ENCODE measurements around the gene NINL. TPM values are rescaled to one million over a fixed set of nuclear protein-coding genes. Genes with fewer than 3 reads are reported as not detected.
"Not testable (repeated sequence)": the region's sequence is repeated elsewhere in the genome, so short reads cannot be mapped to it uniquely, and the experiment has no call there.

Gene NINL
- total and polyA plus RNA-seq, 4 experiments from 2014 or later = 0.36 to 4.0 (median 3.4) TPM; not detected in 1

- H3K27me3 Mint-ChIP-seq = no peaks in the 10 kb centered on the region
- ChIA-PET CTCF (ENCODE audit: partially characterized antibody) (no interaction called here), POLR2A (ENCODE audit: partially characterized antibody) (no interaction called here)
- Histone ChIP-seq H3K4me3 (ENCODE audit: low read length in 2 of 2) (no peak overlapping the region), H3K27me3 (ENCODE audit: insufficient read depth, low read length) (no peaks in the 10 kb centered on the region), H3K4me1 (ENCODE audit: insufficient read depth, low read length) (no peaks in the 10 kb centered on the region), H3K36me3 (ENCODE audit: insufficient read depth, low read length) (no peaks in the 10 kb centered on the region), H3K27ac (ENCODE audit: low read depth, low read length) (no peak overlapping the region), H3K9me3 (ENCODE audit: control insufficient read depth in 1 of 2, low read length in 2 of 2) (no peaks in the 10 kb centered on the region)
- H3K9me3 Mint-ChIP-seq = peaks cover 0 to 12% (median 6%) of the 10 kb centered on the region in 8 donors
- intact Hi-C loops (cut with micrococcal nuclease) = no loop called here
- H3K36me3 Mint-ChIP-seq = peaks cover 14 to 19% of the 10 kb centered on the region in 2 donors
- H3K4me1 Mint-ChIP-seq = no peaks in the 10 kb centered on the region
- no peak overlapping the region for H3K4me3 Mint-ChIP-seq
- no peak overlapping the region for H3K27ac Mint-ChIP-seq
- no peak for DNase-seq
Observed at GRCh38 chr20:25508083-25508770, 77.1 kb downstream of the NINL start.

DNA sequence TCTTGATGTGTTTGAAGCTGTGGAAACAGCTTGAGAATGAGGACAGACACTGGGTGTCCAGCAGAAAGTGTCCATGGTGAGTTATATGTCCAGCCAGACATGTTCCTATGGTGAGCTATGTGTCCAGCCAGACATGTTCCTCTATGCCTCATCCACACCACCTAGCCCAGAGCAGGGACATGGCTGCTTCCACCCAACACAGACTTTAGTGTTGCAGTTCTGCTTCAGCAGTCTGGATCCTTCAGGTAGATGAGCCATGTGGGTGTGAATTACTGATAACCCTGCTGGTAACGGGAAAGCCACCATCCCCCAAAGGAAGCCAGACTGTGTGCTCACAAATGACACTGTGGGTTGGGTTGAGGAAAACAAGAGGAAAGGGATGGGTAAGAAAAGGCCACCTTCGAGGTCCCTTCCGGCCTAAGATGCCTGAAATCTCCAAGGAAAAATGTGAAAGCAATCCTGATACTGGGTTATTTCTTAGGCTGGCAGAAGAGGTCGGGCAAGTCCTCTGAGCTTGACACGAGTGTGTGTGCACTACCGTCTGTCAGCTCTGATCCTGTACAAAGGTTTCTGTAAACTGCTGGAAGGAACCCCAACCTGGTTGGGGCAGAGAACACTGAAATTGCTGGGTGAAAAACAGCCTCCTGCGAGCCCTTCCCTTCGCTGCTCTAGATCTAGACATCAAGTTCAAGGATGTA lies 77.8 kb downstream of the NINL start:
- intact Hi-C loops (cut with micrococcal nuclease) = no loop called here
- H3K4me3 Mint-ChIP-seq = no peak overlapping the region

GRCh38 chr20:25504366-25505135 lies 80.8 kb downstream of the NINL start:
- H3K27me3 Mint-ChIP-seq = no peaks in the 10 kb centered on the region
- H3K27ac Mint-ChIP-seq = no peak overlapping the region
- DNase-seq = no peak
- H3K4me1 ChIP-seq (ENCODE audit: insufficient read depth, low read length) = no peaks in the 10 kb centered on the region
- H3K4me3 Mint-ChIP-seq = no peak overlapping the region
- H3K9me3 ChIP-seq (ENCODE audit: control insufficient read depth in 1 of 2, low read length in 2 of 2) = no peaks in the 10 kb centered on the region
- no peaks in the 10 kb centered on the region for H3K27me3 ChIP-seq (ENCODE audit: insufficient read depth, low read length)
- no peak overlapping the region for H3K27ac ChIP-seq (ENCODE audit: low read depth, low read length)
- no peaks in the 10 kb centered on the region for H3K4me1 Mint-ChIP-seq
- POLR2A ChIA-PET (ENCODE audit: partially characterized antibody) = no interaction called here
- peaks cover 7 to 8% of the 10 kb centered on the region in 2 donors for H3K36me3 Mint-ChIP-seq
- H3K9me3 Mint-ChIP-seq = peaks cover 0 to 3% (median 0%) of the 10 kb centered on the region in 8 donors
- no peak overlapping the region for H3K4me3 ChIP-seq (ENCODE audit: low read length in 2 of 2)
- no peaks in the 10 kb centered on the region for H3K36me3 ChIP-seq (ENCODE audit: insufficient read depth, low read length)
- CTCF ChIA-PET (ENCODE audit: partially characterized antibody) = no interaction called here
- intact Hi-C loops (cut with micrococcal nuclease) = no loop called here

More for the DNA sequence above, 77.8 kb downstream of the NINL start:
- H3K36me3 Mint-ChIP-seq = peaks cover 10 to 19% of the 10 kb centered on the region in 2 donors
- CTCF ChIA-PET (ENCODE audit: partially characterized antibody) = no interaction called here
- DNase-seq = no peak
- H3K27me3 Mint-ChIP-seq = no peaks in the 10 kb centered on the region
- H3K27ac ChIP-seq (ENCODE audit: low read depth, low read length) = no peak overlapping the region
- no peak overlapping the region for H3K4me3 ChIP-seq (ENCODE audit: low read length in 2 of 2)
- peaks cover 0 to 7% (median under 1%) of the 10 kb centered on the region in 8 donors for H3K9me3 Mint-ChIP-seq
- POLR2A ChIA-PET (ENCODE audit: partially characterized antibody) = no interaction called here
- H3K9me3 ChIP-seq (ENCODE audit: control insufficient read depth in 1 of 2, low read length in 2 of 2) = no peaks in the 10 kb centered on the region
- H3K36me3 ChIP-seq (ENCODE audit: insufficient read depth, low read length) = no peaks in the 10 kb centered on the region
- H3K27ac Mint-ChIP-seq = peak overlapping the region in 1 of 7 donors; percentile 32
- no peaks in the 10 kb centered on the region for H3K4me1 ChIP-seq (ENCODE audit: insufficient read depth, low read length)
- H3K27me3 ChIP-seq (ENCODE audit: insufficient read depth, low read length) = no peaks in the 10 kb centered on the region
- H3K4me1 Mint-ChIP-seq = no peaks in the 10 kb centered on the region

GRCh38 chr20:25503936-25504335 lies 81.4 kb downstream of the NINL start:
- Histone ChIP-seq H3K4me3 (ENCODE audit: low read length in 2 of 2) (no peak overlapping the region), H3K27ac (ENCODE audit: low read depth, low read length) (no peak overlapping the region), H3K4me1 (ENCODE audit: insufficient read depth, low read length) (no peaks in the 10 kb centered on the region), H3K9me3 (ENCODE audit: control insufficient read depth in 1 of 2, low read length in 2 of 2) (no peaks in the 10 kb centered on the region), H3K36me3 (ENCODE audit: insufficient read depth, low read length) (no peaks in the 10 kb centered on the region), H3K27me3 (ENCODE audit: insufficient read depth, low read length) (no peaks in the 10 kb centered on the region)
- Mint-ChIP-seq H3K4me1 (no peaks in the 10 kb centered on the region), H3K27ac (no peak overlapping the region), H3K27me3 (no peaks in the 10 kb centered on the region), H3K9me3 (peaks cover 0 to 1% (median 0%) of the 10 kb centered on the region in 8 donors), H3K4me3 (no peak overlapping the region), H3K36me3 (peaks cover 2 to 3% of the 10 kb centered on the region in 2 donors)
- POLR2A ChIA-PET (ENCODE audit: partially characterized antibody) = no interaction called here
- intact Hi-C loops (cut with micrococcal nuclease) = no loop called here
- no peak for DNase-seq
- CTCF ChIA-PET (ENCODE audit: partially characterized antibody) = no interaction called here

GRCh38 chr20:25503051-25503639 lies 82.2 kb downstream of the NINL start:
- intact Hi-C loops (cut with micrococcal nuclease); H3K27ac Mint-ChIP-seq; POLR2A ChIA-PET (ENCODE audit: partially characterized antibody); DNase-seq; CTCF ChIA-PET (ENCODE audit: partially characterized antibody); H3K27me3 Mint-ChIP-seq; H3K27ac ChIP-seq (ENCODE audit: low read depth, low read length); H3K4me1 ChIP-seq (ENCODE audit: insufficient read depth, low read length); H3K27me3 ChIP-seq (ENCODE audit: insufficient read depth, low read length); H3K4me3 Mint-ChIP-seq; H3K9me3 ChIP-seq (ENCODE audit: control insufficient read depth in 1 of 2, low read length in 2 of 2); H3K4me1 Mint-ChIP-seq; H3K36me3 Mint-ChIP-seq; H3K36me3 ChIP-seq (ENCODE audit: insufficient read depth, low read length); H3K4me3 ChIP-seq (ENCODE audit: low read length in 2 of 2); H3K9me3 Mint-ChIP-seq: not testable (repeated sequence)

DNA sequence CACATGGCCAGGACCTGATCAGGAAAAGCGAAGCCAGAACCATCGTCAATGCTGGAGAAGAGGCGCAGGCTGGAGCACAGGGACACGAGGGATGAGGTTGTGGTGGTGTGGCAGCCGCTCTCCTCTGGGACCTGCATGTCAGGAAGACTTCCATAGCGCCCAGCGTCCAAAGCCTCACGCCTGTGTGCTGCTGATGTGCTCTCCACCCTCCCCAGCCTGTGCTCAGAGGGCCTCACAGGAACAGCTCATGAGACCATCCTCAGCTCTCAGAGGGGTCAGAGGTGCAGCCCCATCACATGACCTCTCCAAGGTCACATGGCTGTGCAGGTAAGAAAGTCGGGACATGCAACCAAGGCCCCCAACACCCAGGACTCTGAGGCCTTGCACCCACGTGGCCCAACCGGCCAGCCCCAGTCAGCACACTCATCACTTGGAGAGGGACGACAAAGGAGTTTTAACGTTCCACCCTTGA lies 84.4 kb downstream of the NINL start:
- Mint-ChIP-seq H3K4me3 (no peak overlapping the region), H3K36me3 (no peaks in the 10 kb centered on the region), H3K27ac (no peak overlapping the region), H3K4me1 (no peaks in the 10 kb centered on the region), H3K27me3 (no peaks in the 10 kb centered on the region), H3K9me3 (no peaks in the 10 kb centered on the region)
- Histone ChIP-seq H3K36me3 (ENCODE audit: insufficient read depth, low read length) (no peaks in the 10 kb centered on the region), H3K9me3 (ENCODE audit: control insufficient read depth in 1 of 2, low read length in 2 of 2) (no peaks in the 10 kb centered on the region), H3K4me1 (ENCODE audit: insufficient read depth, low read length) (no peaks in the 10 kb centered on the region), H3K4me3 (ENCODE audit: low read length in 2 of 2) (no peak overlapping the region), H3K27ac (ENCODE audit: low read depth, low read length) (no peak overlapping the region), H3K27me3 (ENCODE audit: insufficient read depth, low read length) (no peaks in the 10 kb centered on the region)
- DNase-seq = no peak
- intact Hi-C loops (cut with micrococcal nuclease) = no loop called here
- CTCF ChIA-PET (ENCODE audit: partially characterized antibody) = no interaction called here
- POLR2A ChIA-PET (ENCODE audit: partially characterized antibody) = no interaction called here

GRCh38 chr20:25499855-25500434 lies 85.4 kb downstream of the NINL start:
- Mint-ChIP-seq H3K36me3 (no peaks in the 10 kb centered on the region), H3K4me1 (no peaks in the 10 kb centered on the region), H3K27me3 (no peaks in the 10 kb centered on the region), H3K9me3 (no peaks in the 10 kb centered on the region), H3K4me3 (no peak overlapping the region), H3K27ac (no peak overlapping the region)
- H3K4me3 ChIP-seq (ENCODE audit: low read length in 2 of 2) = no peak overlapping the region
- no peaks in the 10 kb centered on the region for H3K9me3 ChIP-seq (ENCODE audit: control insufficient read depth in 1 of 2, low read length in 2 of 2)
- H3K27me3 ChIP-seq (ENCODE audit: insufficient read depth, low read length) = no peaks in the 10 kb centered on the region
- no peaks in the 10 kb centered on the region for H3K4me1 ChIP-seq (ENCODE audit: insufficient read depth, low read length)
- ChIA-PET CTCF (ENCODE audit: partially characterized antibody) (no interaction called here), POLR2A (ENCODE audit: partially characterized antibody) (no interaction called here)
- intact Hi-C loops (cut with micrococcal nuclease) = no loop called here
- no peak for DNase-seq
- H3K36me3 ChIP-seq (ENCODE audit: insufficient read depth, low read length) = no peaks in the 10 kb centered on the region
- H3K27ac ChIP-seq (ENCODE audit: low read depth, low read length) = no peak overlapping the region
